MM.1S (cell line): ENCODE data around the gene BACH2.

Experiments
- DNase-seq: peaks from one replicate; pipeline ENCODE4 v3.0.0-alpha.2; 2015
- H2AFZ ChIP-seq: fragments of 300-600 bp; sonication (generic); 2 replicates; pipeline ENCODE4 v1.6.0; 2016; ENCODE audit warnings: antibody characterized with exemption, low read length
- H3F3A ChIP-seq: fragments of 300-600 bp; sonication (generic); 2 replicates; pipeline ENCODE4 v1.6.1; 2016; ENCODE audit warnings: mild to moderate bottlenecking, antibody characterized with exemption, low read length, moderate library complexity, mixed read lengths; ENCODE audit not compliant: insufficient read depth
- H3K27ac ChIP-seq: fragments of 300-600 bp; sonication (generic); 2 replicates; pipeline ENCODE4 v1.5.1; 2016; ENCODE audit warnings: mild to moderate bottlenecking, low read length
- H3K27me3 ChIP-seq: fragments of 300-600 bp; sonication (generic); replicated peaks from 2 replicates; pipeline ENCODE4 v1.6.0; 2016; ENCODE audit warnings: low read length; ENCODE audit not compliant: insufficient read depth
- H3K36me3 ChIP-seq: fragments of 300-600 bp; sonication (generic); replicated peaks from 2 replicates; pipeline ENCODE4 v1.6.1; 2016; ENCODE audit warnings: mild to moderate bottlenecking, low read length, mixed read lengths; ENCODE audit not compliant: insufficient read depth
- H3K4me1 ChIP-seq: fragments of 300-600 bp; sonication (generic); 2 replicates; pipeline ENCODE4 v1.6.1; 2016; ENCODE audit warnings: low read length, mixed read lengths
- H3K4me2 ChIP-seq: fragments of 300-600 bp; sonication (generic); 2 replicates; pipeline ENCODE4 v1.6.0; 2016; ENCODE audit warnings: low read depth, low read length
- H3K4me3 ChIP-seq: fragments of 300-600 bp; sonication (generic); 2 replicates; pipeline ENCODE4 v1.5.1; 2016; ENCODE audit warnings: low read length, mixed read lengths
- H3K79me2 ChIP-seq: fragments of 300-600 bp; sonication (generic); 2 replicates; pipeline ENCODE4 v1.6.1; 2016; ENCODE audit warnings: mixed run types, low read length, mixed read lengths
- H3K9ac ChIP-seq: fragments of 300-600 bp; sonication (generic); 2 replicates; pipeline ENCODE4 v1.6.1; 2016; ENCODE audit warnings: low read length, mixed read lengths
- H3K9me2 ChIP-seq: fragments of 300-600 bp; sonication (generic); replicated peaks from 2 replicates; pipeline ENCODE4 v1.6.1; 2016; ENCODE audit warnings: mild to moderate bottlenecking, low read length, mixed read lengths; ENCODE audit not compliant: insufficient read depth
- H3K9me3 ChIP-seq: fragments of 300-600 bp; sonication (generic); replicated peaks from 2 replicates; pipeline ENCODE4 v1.6.1; 2016; ENCODE audit warnings: mild to moderate bottlenecking, low read length, mixed read lengths; ENCODE audit not compliant: insufficient read depth
- H4K20me1 ChIP-seq: fragments of 300-600 bp; sonication (generic); 2 replicates; pipeline ENCODE4 v1.6.1; 2016; ENCODE audit warnings: mild to moderate bottlenecking, low read length, moderate library complexity, mixed read lengths; ENCODE audit not compliant: insufficient read depth
- EZH2 ChIP-seq: fragments of 300-600 bp; sonication (generic); optimal IDR thresholded peaks from 2 replicates; pipeline ENCODE3; 2017; ENCODE audit warnings: low read depth, mild to moderate bottlenecking, antibody characterized with exemption, low read length, mixed read lengths
- EZH2phosphoT487 ChIP-seq: fragments of 300-600 bp; sonication (generic); IDR thresholded peaks from 2 replicates; pipeline ENCODE4 v1.6.1; 2018; ENCODE audit warnings: antibody characterized with exemption, low read length
- TF ChIP-seq, protein P1 (sequence below): fragments of 300-600 bp; sonication (generic); IDR thresholded peaks from 2 replicates; pipeline ENCODE4 v1.5.1; 2016; ENCODE audit warnings: antibody characterized with exemption, low read length, mixed read lengths

Gene BACH2

DNA sequence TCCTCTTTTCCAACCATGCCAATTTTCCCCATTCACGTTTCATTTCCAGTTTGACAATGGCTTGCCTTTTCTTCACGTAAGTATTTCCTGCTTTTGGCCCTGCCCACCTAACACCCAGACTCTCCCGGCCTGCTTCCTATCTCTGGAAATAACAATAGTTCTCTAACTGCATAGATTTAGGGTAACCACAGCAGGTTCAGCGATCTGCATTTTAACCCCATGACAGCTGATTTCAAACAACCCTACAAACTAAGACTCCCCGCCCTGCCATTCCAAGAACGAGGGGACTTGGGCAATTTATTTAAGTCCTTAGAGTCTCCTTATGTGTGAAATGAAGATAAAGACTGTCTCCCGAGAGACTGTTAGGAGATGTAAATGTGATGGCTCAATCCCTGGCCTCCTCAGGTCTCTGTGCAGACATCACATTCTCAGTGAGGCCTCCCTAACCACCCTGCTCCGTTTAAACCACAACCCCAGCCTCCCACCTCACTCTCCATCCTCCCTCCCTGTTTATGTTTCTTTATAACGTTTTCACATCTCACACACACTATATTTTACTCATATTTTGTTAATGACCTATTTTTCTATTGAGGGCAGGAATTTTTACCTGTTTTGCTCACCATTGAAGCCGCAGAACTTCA is 267.5 kb downstream of the BACH2 start:
- no peak for TF ChIP-seq EZH2phosphoT487
- no peak for TF ChIP-seq EZH2
- TF ChIP-seq, protein P1, sequence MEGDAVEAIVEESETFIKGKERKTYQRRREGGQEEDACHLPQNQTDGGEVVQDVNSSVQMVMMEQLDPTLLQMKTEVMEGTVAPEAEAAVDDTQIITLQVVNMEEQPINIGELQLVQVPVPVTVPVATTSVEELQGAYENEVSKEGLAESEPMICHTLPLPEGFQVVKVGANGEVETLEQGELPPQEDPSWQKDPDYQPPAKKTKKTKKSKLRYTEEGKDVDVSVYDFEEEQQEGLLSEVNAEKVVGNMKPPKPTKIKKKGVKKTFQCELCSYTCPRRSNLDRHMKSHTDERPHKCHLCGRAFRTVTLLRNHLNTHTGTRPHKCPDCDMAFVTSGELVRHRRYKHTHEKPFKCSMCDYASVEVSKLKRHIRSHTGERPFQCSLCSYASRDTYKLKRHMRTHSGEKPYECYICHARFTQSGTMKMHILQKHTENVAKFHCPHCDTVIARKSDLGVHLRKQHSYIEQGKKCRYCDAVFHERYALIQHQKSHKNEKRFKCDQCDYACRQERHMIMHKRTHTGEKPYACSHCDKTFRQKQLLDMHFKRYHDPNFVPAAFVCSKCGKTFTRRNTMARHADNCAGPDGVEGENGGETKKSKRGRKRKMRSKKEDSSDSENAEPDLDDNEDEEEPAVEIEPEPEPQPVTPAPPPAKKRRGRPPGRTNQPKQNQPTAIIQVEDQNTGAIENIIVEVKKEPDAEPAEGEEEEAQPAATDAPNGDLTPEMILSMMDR = no peak
- Histone ChIP-seq H3K36me3 (no peaks in the 10 kb centered on the region), H3K9me3 (no peaks in the 10 kb centered on the region), H3K4me3 (no peak overlapping the region), H2AFZ (no peak overlapping the region), H3K4me2 (no peak overlapping the region), H3K27ac (no peak overlapping the region), H3K27me3 (no peaks in the 10 kb centered on the region), H3K79me2 (no peaks in the 10 kb centered on the region), H3K4me1 (no peaks in the 10 kb centered on the region), H3F3A (no peaks in the 10 kb centered on the region), H3K9me2 (no peaks in the 10 kb centered on the region), H3K9ac (no peak overlapping the region), H4K20me1 (no peaks in the 10 kb centered on the region)
- DNase-seq = no peak

DNA sequence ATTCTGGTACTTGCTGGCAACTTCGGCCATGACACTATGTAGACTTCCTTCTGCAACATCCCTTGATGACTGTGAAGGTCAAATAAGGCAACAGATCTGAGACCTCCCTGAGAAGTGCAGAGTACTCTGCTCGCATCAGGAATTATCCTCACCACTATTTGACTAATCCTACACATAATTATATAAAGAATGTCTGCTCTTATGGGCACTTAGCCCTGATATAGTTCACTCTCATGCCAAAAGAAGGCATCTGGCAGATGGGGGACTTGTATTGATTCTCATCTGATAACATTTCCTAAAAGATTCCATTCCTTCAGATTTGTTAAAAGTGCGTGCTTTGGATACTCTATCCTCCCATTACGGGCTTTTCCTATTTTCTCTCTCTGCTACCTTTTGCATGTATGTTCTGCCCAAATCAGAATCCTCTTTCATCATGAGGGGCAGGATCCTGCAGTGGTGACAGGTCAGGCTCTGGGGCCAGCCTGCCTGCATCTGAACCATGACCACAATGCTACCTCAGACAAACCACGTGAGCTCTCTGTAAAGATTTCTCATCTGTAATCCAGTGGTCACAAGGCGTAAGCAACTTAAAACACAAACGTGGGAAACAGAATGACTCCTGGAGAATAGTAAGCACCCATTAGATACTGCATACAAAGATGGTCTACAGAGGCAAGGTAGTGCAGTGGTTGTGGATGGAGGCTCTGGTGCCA is 268.4 kb downstream of the BACH2 start:
- H3K4me2 ChIP-seq = no peak overlapping the region
- DNase-seq = no peak
- H3K27ac ChIP-seq = no peak overlapping the region

DNA sequence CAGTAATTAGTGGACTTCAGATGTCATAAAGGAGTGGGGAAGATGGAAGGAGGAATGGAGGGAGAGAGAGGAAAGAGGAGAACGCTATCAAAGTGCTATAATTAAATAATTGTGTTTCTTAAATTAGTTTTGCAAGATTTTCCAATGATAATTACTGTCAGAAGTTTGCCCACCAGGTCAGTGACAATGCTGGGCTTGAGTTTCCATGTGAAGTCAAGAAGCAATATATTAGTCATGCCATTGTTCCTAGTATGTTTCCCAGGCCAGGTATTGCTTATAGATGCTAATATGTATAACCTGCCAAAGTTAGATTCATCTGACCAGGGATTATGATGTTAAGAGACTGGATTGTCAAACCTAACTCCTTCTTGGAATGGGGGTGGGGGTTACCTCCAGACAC is 270.4 kb downstream of the BACH2 start:
- H3K4me2 ChIP-seq = no peak overlapping the region
- H3K9me2 ChIP-seq = no peaks in the 10 kb centered on the region
- H3K9ac ChIP-seq = no peak overlapping the region
- H3K4me1 ChIP-seq = no peaks in the 10 kb centered on the region
- no peak overlapping the region for H3K4me3 ChIP-seq
- TF ChIP-seq EZH2phosphoT487 = no peak
- no peak for TF ChIP-seq EZH2
- TF ChIP-seq, protein P1 = no peak
- no peak overlapping the region for H3K27ac ChIP-seq
- no peaks in the 10 kb centered on the region for H4K20me1 ChIP-seq
- no peak overlapping the region for H2AFZ ChIP-seq
- no peaks in the 10 kb centered on the region for H3F3A ChIP-seq
- no peaks in the 10 kb centered on the region for H3K79me2 ChIP-seq
- DNase-seq = no peak
- H3K36me3 ChIP-seq = no peaks in the 10 kb centered on the region
- H3K27me3 ChIP-seq = no peaks in the 10 kb centered on the region
- H3K9me3 ChIP-seq = no peaks in the 10 kb centered on the region

More for the DNA sequence above, 268.4 kb downstream of the BACH2 start:
- H3K79me2 ChIP-seq = no peaks in the 10 kb centered on the region
- no peak overlapping the region for H2AFZ ChIP-seq
- H3K4me3 ChIP-seq = no peak overlapping the region
- no peaks in the 10 kb centered on the region for H3K4me1 ChIP-seq
- no peak overlapping the region for H3K9ac ChIP-seq
- H3K27me3 ChIP-seq = no peaks in the 10 kb centered on the region
- H3F3A ChIP-seq = no peaks in the 10 kb centered on the region
- no peaks in the 10 kb centered on the region for H3K36me3 ChIP-seq
- TF ChIP-seq, protein P1 = no peak
- TF ChIP-seq EZH2 (no peak), EZH2phosphoT487 (no peak)
- H3K9me3 ChIP-seq = no peaks in the 10 kb centered on the region
- H3K9me2 ChIP-seq = no peaks in the 10 kb centered on the region
- H4K20me1 ChIP-seq = no peaks in the 10 kb centered on the region
